HG02798 (cell line): ENCODE results near the gene MAT1A.
"Not testable (repeated sequence)": the region's sequence is repeated elsewhere in the genome, so short reads cannot be mapped to it uniquely, and the experiment has no call there.

Source experiments
- ATAC-seq: cut with Tn5 transposase; IDR thresholded peaks from one replicate; pipeline ENCODE4 v1.9.1; 2021; ENCODE audit warnings: mild to moderate bottlenecking; ENCODE audit not compliant: unreplicated experiment, poor library complexity

Gene MAT1A

GRCh38 chr10:80268266-80268665, 21.2 kb downstream of the MAT1A start:
- ATAC-seq: no peak

GRCh38 chr10:80266513-80266863, 23.0 kb downstream of the MAT1A start:
- no peak for ATAC-seq

GRCh38 chr10:80265740-80266512, 23.5 kb downstream of the MAT1A start:
- no peak for ATAC-seq

GRCh38 chr10:80264081-80265056, 25.1 kb downstream of the MAT1A start:
- ATAC-seq: no peak

- ATAC-seq: no peak
These were observed 28.0 kb downstream of the MAT1A start for GRCh38 chr10:80261316-80262030.

GRCh38 chr10:80260295-80261243, 28.9 kb downstream of the MAT1A start:
- ATAC-seq: no peak

- ATAC-seq: no peak
These were observed 30.0 kb downstream of the MAT1A start for GRCh38 chr10:80259405-80259871.

GRCh38 chr10:80256798-80257197, 32.7 kb downstream of the MAT1A start:
- ATAC-seq: not testable (repeated sequence)

- ATAC-seq: not testable (repeated sequence)
These were observed 34.7 kb downstream of the MAT1A start for GRCh38 chr10:80254726-80255125.

GRCh38 chr10:80253963-80254271, 35.5 kb downstream of the MAT1A start:
- ATAC-seq: not testable (repeated sequence)

GRCh38 chr10:80253266-80253962, 36.0 kb downstream of the MAT1A start:
- ATAC-seq: peak; percentile 62

- ATAC-seq: no peak
These were observed 37.1 kb downstream of the MAT1A start for GRCh38 chr10:80252296-80252887.

GRCh38 chr10:80251703-80252280, 37.7 kb downstream of the MAT1A start:
- ATAC-seq: not testable (repeated sequence)

GRCh38 chr10:80250399-80250798, 39.1 kb downstream of the MAT1A start:
- peak; percentile 28 for ATAC-seq

- ATAC-seq: not testable (repeated sequence)
These were observed 39.6 kb downstream of the MAT1A start for GRCh38 chr10:80249906-80250305.

- ATAC-seq: not testable (repeated sequence)
These were observed 41.8 kb downstream of the MAT1A start for GRCh38 chr10:80247611-80248010.

GRCh38 chr10:80244371-80244770, 45.1 kb downstream of the MAT1A start:
- ATAC-seq: not testable (repeated sequence)

GRCh38 chr10:80242341-80242740, 47.1 kb downstream of the MAT1A start:
- ATAC-seq: not testable (repeated sequence)
